ENCODE results near the gene DDX41. TPM values are rescaled to one million over a fixed set of nuclear protein-coding genes. Genes with fewer than 3 reads are reported as not detected.

DDX41 gene
- total and polyA plus RNA-seq, 8 donors, result 54.9 to 263 (median 82.0) TPM

DNA sequence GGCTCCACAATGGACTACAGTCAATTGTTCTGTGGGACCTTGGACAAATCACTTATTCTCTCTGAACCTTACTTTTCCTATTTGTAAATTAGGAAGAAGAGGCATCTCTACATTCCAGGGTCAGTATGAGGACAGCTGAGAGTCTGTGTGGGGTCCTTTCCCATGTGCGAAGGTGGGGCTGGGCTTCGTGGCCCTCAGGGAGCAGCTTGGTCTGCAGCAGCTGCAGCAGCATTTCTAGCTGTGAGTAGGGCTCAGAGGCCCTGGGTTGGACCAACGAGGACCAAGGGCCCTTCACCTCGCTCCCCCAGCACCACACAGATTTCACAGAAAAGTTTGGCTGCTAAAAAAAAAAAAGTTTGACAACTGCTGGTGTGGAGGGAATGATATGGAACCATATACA is 9.4 kb upstream of the DDX41 start:
- TF ChIP-seq POLR2AphosphoS5 (IDR thresholded peaks at IDR 0.05) (no peak), EP300 (IDR thresholded peaks at IDR 0.05) (no peak), POLR2A (IDR thresholded peaks at IDR 0.05) (no peak)
- TF ChIP-seq, protein P1, sequence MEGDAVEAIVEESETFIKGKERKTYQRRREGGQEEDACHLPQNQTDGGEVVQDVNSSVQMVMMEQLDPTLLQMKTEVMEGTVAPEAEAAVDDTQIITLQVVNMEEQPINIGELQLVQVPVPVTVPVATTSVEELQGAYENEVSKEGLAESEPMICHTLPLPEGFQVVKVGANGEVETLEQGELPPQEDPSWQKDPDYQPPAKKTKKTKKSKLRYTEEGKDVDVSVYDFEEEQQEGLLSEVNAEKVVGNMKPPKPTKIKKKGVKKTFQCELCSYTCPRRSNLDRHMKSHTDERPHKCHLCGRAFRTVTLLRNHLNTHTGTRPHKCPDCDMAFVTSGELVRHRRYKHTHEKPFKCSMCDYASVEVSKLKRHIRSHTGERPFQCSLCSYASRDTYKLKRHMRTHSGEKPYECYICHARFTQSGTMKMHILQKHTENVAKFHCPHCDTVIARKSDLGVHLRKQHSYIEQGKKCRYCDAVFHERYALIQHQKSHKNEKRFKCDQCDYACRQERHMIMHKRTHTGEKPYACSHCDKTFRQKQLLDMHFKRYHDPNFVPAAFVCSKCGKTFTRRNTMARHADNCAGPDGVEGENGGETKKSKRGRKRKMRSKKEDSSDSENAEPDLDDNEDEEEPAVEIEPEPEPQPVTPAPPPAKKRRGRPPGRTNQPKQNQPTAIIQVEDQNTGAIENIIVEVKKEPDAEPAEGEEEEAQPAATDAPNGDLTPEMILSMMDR (IDR thresholded peaks at IDR 0.05), result no peak

DNA sequence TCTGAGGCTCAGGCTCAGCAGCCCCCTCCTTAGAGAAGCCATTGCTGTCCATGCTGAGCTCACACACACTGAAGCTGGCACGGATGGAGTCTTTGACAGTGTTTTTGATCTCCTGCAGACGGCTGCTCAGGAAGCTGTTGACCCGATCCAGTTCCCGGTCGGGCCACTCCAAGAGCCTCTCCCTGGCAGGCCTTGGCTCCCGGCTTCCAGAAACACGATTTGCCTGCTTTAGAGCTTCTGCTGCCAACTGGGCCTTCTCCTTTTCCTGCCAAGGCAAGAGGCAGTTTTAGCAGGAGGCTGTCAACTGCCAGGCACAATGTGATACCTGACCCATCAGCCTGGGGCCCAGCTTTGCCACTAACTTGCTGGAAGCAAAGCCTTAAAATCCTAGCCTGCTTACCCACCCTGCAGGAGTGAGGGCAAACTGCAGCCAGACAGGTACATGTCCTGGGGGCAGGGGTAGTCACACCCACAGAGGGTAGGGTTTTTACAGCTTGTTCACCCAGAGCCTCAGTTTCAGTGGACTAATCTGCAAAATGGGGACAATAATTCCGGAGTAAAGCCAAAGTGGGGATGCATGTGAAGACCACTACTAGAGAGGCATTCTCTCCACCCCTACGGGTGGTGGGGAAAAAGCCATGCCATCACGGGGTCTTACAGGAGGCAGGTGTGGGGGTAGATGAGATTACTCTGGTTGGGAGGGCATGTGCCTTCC is 8.3 kb upstream of the DDX41 start:
- H3K4me3 ChIP-seq, result no peak overlapping the region
- TF ChIP-seq, protein P1 (IDR thresholded peaks at IDR 0.05), result no peak
- no peak for TF ChIP-seq POLR2A (IDR thresholded peaks at IDR 0.05)
- no peak for TF ChIP-seq POLR2AphosphoS5 (IDR thresholded peaks at IDR 0.05)
- TF ChIP-seq EP300 (IDR thresholded peaks at IDR 0.05), result no peak
- peaks cover 81 to 100% (median 100%) of the 10 kb centered on the region in 4 donors for H3K36me3 ChIP-seq
- 83 to 93% (median 91%) methylated on average over 9 to 10 of the region's 10 CpGs for WGBS, 5 donors
- no peak for DNase-seq
- no peaks in the 10 kb centered on the region for H3K27me3 ChIP-seq
- H3K27ac ChIP-seq, result no peak overlapping the region
- H3K9me3 ChIP-seq, result no peaks in the 10 kb centered on the region
- H3K4me1 ChIP-seq, result peaks cover 0 to 3% (median 0%) of the 10 kb centered on the region in 4 donors
- intact Hi-C loops (cut with DNase I; ENCODE audit: low total_unique reads), result no loop called here

More for the DNA sequence above, 9.4 kb upstream of the DDX41 start:
- no peak overlapping the region for H3K27ac ChIP-seq
- H3K36me3 ChIP-seq, result peaks cover 80 to 100% (median 100%) of the 10 kb centered on the region in 4 donors
- H3K4me1 ChIP-seq, result no peaks in the 10 kb centered on the region
- WGBS, 5 donors, result 92 to 98% (median 93%) methylated on average over 4 of the region's 4 CpGs
- intact Hi-C loops (cut with DNase I; ENCODE audit: low total_unique reads), result no loop called here
- no peak overlapping the region for H3K4me3 ChIP-seq
- no peak for DNase-seq
- no peaks in the 10 kb centered on the region for H3K9me3 ChIP-seq
- no peaks in the 10 kb centered on the region for H3K27me3 ChIP-seq

DNA sequence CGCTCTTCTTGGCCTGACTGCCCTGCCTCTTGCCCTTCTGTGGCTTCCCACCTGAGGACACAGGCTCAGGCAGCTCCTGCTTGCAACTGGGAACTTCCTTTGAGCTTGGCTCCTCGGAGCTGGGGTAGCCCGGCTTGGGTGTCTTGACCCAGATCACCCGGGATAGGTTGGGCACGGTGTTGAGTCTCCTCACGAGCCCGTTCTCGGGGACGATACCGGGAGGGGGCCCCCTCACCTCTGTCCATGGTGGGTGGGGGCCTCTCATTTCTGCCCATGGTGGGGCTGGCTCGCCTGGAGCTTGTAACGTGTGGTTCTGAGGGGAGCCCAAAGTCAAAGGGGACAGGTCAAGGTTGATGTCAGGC is 7.8 kb upstream of the DDX41 start:
- Histone ChIP-seq H3K4me1 (peaks cover 0 to 8% (median 0%) of the 10 kb centered on the region in 4 donors), H3K27ac (no peak overlapping the region), H3K9me3 (no peaks in the 10 kb centered on the region), H3K36me3 (peaks cover 80 to 100% (median 100%) of the 10 kb centered on the region in 4 donors), H3K4me3 (no peak overlapping the region), H3K27me3 (no peaks in the 10 kb centered on the region)
- intact Hi-C loops (cut with DNase I; ENCODE audit: low total_unique reads), result no loop called here
- DNase-seq, result no peak
- no peak for TF ChIP-seq POLR2A (IDR thresholded peaks at IDR 0.05)
- TF ChIP-seq, protein P1 (IDR thresholded peaks at IDR 0.05), result no peak
- TF ChIP-seq POLR2AphosphoS5 (IDR thresholded peaks at IDR 0.05), result no peak
- TF ChIP-seq EP300 (IDR thresholded peaks at IDR 0.05), result no peak
- 90 to 95% (median 94%) methylated on average over 2 to 12 of the region's 12 CpGs for WGBS, 5 donors

DNA sequence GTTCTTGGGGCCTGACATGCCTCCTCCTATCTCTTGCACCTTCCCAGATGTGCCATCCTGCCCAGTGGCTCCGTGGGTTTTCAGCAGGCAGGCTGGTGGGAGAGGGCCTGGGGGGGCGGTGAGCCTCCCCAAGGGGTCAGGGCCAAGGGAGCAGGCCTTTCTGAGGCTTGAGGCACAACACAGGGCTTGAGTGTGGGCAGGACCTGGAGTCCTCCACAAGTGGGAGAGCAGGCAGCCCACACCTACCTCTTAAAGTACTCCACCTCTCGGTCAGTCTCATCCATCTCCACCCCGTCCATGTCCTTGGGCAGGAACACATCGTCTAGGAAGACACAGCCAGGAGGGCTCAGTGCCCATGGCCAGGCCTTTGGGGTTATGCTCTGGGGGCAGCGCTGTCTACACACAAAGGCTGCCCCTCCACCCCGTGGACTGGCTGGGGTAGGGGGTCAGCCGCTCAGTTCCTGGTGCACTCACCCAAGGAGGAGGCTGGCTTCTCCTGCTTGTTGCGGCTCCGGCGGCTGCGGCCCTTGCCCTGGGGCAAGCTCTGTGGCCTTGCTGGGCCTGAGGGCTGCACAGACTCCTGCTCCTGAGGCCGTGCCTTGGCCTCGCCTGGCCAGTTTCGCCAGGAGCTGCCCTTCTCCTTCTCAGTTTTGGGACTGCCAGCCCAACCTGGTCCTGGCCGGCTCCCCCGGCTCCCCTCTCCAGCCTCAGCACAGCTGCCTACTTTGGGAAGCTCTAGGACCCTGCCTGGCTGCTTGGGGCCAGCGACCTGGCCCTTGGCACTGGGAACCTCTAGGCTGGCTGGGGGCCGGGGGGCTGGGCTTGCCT is 7.2 kb upstream of the DDX41 start:
- intact Hi-C loops (cut with DNase I; ENCODE audit: low total_unique reads), result no loop called here
- no peak for DNase-seq
- H3K9me3 ChIP-seq, result no peaks in the 10 kb centered on the region
- H3K4me1 ChIP-seq, result peaks cover 0 to 11% (median 2%) of the 10 kb centered on the region in 4 donors
- no peak for TF ChIP-seq POLR2A (IDR thresholded peaks at IDR 0.05)
- TF ChIP-seq, protein P1 (IDR thresholded peaks at IDR 0.05), result no peak
- TF ChIP-seq EP300 (IDR thresholded peaks at IDR 0.05), result no peak
- no peak for TF ChIP-seq POLR2AphosphoS5 (IDR thresholded peaks at IDR 0.05)
- H3K36me3 ChIP-seq, result peaks cover 74 to 98% (median 97%) of the 10 kb centered on the region in 4 donors
- 89 to 97% (median 96%) methylated on average over 14 to 19 of the region's 19 CpGs for WGBS, 5 donors
- no peaks in the 10 kb centered on the region for H3K27me3 ChIP-seq
- H3K27ac ChIP-seq, result no peak overlapping the region
- no peak overlapping the region for H3K4me3 ChIP-seq
